T-helper 22 cell (primary cell): Measurements from ENCODE around the gene LPP.

Experiments
- DNase-seq: peaks from one replicate; pipeline ENCODE4 v3.0.0-alpha.2; 2020; ENCODE audit warnings: low read depth

Gene LPP

GRCh38 chr3:188752850-188753249 lies 598.9 kb downstream of the LPP start:
- no peak for DNase-seq

DNA sequence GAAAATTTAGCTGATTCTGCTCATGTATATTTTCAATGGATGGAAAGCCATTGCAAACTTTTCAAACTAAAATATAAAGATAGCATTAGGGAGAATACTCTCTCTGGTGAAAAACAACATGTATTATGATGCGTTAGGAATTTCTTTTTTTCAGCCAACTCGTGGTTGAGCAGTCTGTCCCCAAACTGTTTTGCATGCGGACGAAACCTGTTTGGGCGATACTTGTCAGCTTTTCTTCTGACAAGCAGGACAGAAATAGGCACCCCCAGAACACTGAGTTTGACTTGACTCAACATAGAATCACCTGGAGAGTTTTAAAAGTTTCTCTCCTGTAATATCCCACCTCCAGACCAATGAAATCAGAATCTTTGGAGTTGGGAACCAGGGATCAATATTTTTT lies 600.3 kb downstream of the LPP start:
- DNase-seq = no peak

DNA sequence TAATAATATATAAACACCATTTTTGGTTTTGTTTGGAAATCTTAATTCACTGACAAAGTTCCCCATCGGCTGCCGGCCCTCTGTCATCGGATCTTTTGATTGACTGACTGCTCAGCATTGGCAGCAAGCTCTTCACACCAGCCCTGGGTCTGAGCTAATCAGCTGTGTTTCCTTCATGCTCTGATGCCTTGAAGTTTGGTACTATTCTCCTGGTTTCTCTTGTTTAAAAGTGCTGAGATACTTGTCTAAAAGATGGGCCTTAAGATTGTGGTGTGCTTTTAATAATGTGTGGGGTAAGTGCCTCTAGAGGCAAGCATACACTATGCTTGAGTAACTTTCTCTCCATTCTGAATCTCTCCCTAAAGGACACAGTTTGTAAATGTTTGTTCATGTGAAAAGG lies 602.3 kb downstream of the LPP start:
- no peak for DNase-seq

- no peak for DNase-seq
These were observed 605.5 kb downstream of the LPP start for GRCh38 chr3:188759336-188760005.

GRCh38 chr3:188760408-188760807 lies 606.5 kb downstream of the LPP start:
- DNase-seq = no peak

- DNase-seq = no peak
These were observed 607.5 kb downstream of the LPP start for GRCh38 chr3:188761439-188761838.

DNA sequence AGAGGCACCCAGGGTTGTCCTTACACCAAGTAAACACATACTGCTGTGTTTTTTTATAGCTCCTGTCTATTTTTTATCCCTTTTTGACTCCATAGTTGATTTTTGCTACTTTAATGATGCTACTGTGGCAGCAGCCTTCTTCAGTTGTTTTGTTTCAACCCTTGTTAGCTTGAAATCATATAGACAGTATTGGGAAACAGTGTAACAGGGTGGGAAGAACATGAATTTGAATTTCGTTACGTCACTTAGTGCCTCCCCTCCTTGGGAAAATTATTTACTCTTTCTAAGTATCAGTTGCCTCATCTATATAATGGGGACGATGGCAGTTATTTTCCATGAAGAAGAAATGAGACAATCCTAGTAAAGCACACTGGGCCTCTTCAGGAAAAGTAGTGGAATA lies 608.0 kb downstream of the LPP start:
- no peak for DNase-seq

DNA sequence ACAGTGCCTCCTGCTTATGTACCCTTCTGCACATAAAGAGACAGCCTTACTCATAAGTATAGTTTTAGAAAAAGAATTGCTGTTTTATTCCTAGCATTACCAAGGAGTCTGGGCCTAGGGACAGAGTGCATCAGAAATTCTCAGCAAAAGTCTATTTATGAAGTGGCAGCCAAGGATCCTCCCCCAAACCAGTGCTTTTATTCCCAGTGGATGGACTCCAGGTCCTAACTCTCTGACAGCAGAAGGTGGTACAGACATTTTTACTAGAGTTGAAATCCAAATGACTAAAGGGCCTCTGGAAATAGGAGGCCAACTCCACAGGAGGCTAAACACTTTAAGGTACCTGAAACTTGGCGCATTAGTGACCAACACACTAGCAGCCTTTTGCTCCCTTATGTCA lies 610.7 kb downstream of the LPP start:
- no peak for DNase-seq

DNA sequence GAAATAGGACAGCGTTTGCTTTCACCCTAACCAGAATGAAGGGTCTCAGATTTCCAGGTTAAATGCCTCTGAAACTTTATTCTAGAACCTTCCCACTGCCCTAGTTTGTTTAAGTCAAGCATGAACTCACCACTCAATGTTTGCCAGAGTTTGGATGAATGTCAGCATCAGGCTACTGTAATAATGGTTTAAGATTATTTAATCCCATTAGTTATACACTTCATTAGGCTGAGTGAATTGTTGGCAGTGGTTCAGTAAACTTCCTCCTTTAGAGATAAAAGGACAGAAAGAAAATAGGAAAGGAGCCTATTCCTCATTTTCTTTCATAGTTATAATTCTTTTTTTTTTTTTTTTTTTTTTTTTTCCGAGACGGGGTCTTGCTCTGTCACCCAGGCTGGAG lies 615.9 kb downstream of the LPP start:
- no peak for DNase-seq

- no peak for DNase-seq
These were observed 618.9 kb downstream of the LPP start for GRCh38 chr3:188772886-188773285.

- DNase-seq = no peak
These were observed 621.5 kb downstream of the LPP start for GRCh38 chr3:188775412-188775811.

GRCh38 chr3:188776447-188776846 lies 622.5 kb downstream of the LPP start:
- DNase-seq = no peak

DNA sequence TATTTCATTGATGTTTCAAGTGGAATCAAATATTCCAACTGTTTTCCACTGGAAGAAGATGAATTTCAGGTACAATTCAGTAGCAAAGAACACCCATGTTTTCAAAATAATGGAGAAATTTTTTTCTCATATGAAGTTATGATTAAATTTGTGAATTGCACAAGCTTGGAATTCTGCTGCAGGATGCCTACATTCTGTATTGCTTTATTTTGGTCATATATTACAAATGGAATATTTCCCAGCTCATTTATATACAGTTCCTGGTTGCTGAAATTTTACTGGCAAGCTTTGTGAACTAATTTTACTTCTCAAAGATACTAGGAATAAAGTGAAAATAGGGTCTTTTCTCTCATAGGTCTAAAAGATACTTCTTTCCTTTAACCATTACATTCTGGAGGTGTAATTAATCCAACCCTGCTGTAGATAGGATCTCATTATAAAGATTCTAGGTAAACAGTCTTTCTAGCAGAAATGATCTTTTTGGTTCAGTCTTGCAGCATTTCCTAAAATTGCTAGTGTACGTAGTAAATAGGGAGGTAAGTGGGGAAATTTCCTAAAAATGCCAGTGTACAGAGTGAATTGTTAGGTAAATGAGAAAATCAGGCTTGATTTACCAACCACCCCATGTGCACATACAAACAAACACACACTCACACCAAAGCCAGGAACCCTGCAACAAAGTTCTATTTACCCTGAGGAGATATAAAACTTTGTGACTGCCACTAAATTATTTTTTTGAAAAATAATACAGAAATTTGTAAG lies 624.3 kb downstream of the LPP start:
- DNase-seq = no peak

DNA sequence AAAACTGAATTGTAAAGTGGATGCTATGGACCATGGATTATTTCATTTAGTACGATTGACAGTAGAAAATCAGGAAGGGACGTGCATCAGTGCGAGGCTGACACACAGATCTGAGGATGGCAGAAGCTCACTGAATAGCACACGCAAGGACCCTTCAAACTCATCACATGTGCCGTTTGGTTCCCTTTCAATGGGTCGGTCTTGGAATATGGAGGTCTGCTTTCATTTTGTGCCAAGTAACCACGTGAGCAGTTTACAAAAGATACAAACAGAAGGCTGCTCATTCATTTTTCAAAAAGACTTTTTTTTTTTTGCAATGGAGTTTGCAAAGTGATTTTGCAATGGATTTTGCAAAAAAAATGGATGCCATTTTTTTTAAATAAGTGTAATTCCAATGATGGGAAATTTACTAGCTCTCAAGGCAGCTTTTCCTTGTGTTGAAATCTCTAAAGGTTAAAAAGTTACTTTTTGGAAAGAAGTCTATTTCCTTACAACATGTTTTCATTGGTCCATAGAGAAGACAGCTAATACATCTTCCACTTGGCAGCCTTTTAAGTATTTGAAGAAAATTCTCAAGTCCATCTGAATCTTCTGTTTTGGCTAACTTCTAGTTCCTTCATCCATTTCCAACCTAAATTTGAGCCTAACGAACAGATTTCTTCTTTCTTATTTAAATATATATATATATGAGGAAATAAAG lies 625.5 kb downstream of the LPP start:
- DNase-seq = no peak

- DNase-seq = no peak
These were observed 626.5 kb downstream of the LPP start for GRCh38 chr3:188780193-188781147.

- no peak for DNase-seq
These were observed 628.7 kb downstream of the LPP start for GRCh38 chr3:188782613-188783124.

DNA sequence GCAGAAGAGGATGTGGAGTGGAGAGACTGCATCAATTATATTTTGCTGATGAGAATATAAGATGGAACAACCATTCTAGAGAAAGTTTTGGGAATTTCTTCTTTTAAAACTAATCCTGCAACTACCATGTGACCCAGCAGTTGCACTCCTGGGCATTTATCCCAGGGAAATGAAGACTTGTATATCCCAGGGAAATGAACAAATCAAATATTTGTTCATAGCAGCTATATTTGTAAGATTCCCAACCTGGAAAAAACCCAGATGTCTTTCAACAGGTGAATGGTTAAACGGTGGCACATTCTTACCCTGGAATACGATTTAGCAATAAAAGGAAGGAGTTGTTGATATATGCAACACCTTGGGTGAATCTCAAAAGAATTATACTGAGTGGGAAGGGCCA lies 632.5 kb downstream of the LPP start:
- DNase-seq = no peak

GRCh38 chr3:188788621-188789081 lies 634.7 kb downstream of the LPP start:
- peak; percentile 7 for DNase-seq

- DNase-seq = no peak
These were observed 635.3 kb downstream of the LPP start for GRCh38 chr3:188789251-188789650.

GRCh38 chr3:188791311-188791710 lies 637.4 kb downstream of the LPP start:
- DNase-seq = no peak

GRCh38 chr3:188792793-188793192 lies 638.8 kb downstream of the LPP start:
- no peak for DNase-seq
